Breast epithelium (tissue), 3 donors: ENCODE data around the gene KLHL41.

Experiments used
- CTCF ChIP-seq, 3 donors: fragments of 450-650 bp; IDR thresholded peaks; one replicate each; pipeline ENCODE4 v1.5.1; 2016 to 2017; ENCODE audit warnings: antibody characterized with exemption in 3 of 3, mild to moderate bottlenecking in 3 of 3, moderate library complexity in 3 of 3
- POLR2A ChIP-seq: fragments of 450-650 bp; IDR thresholded peaks from one replicate; pipeline ENCODE4 v1.6.1; 2016; ENCODE audit warnings: antibody characterized with exemption, mild to moderate bottlenecking, moderate library complexity

DNA sequence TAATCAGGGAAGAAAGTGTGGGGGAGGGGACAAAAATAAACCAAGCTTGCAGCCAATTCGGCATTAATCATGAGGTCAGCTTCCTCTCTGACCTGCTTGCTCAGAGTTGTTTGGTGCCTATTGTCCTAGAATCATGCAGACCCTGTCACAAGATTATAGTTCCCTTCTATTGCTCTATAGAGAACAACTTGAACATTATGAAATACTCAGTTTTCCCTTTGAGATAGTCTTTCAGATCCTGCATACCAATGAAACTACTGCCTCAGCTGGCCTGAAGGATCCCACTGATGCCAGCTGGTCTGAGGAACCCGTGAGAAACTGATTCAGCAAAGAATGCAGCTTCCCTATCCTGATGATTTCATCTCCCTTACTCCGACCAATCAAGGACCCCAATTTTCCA is 31.2 kb upstream of the KLHL41 start:
- no peak for TF ChIP-seq CTCF (IDR thresholded peaks at IDR 0.05)
- no peak for TF ChIP-seq POLR2A
